HG03025 (cell line): Measurements from ENCODE around the gene MSI2.
"Not testable (repeated sequence)": the region's sequence is repeated elsewhere in the genome, so short reads cannot be mapped to it uniquely, and the experiment has no call there.

Source experiments
- ATAC-seq: cut with Tn5 transposase; IDR thresholded peaks from one replicate; pipeline ENCODE4 v1.9.1; 2021; ENCODE audit warnings: mild to moderate bottlenecking, moderate library complexity; ENCODE audit not compliant: unreplicated experiment, low FRiP score

Gene MSI2

DNA sequence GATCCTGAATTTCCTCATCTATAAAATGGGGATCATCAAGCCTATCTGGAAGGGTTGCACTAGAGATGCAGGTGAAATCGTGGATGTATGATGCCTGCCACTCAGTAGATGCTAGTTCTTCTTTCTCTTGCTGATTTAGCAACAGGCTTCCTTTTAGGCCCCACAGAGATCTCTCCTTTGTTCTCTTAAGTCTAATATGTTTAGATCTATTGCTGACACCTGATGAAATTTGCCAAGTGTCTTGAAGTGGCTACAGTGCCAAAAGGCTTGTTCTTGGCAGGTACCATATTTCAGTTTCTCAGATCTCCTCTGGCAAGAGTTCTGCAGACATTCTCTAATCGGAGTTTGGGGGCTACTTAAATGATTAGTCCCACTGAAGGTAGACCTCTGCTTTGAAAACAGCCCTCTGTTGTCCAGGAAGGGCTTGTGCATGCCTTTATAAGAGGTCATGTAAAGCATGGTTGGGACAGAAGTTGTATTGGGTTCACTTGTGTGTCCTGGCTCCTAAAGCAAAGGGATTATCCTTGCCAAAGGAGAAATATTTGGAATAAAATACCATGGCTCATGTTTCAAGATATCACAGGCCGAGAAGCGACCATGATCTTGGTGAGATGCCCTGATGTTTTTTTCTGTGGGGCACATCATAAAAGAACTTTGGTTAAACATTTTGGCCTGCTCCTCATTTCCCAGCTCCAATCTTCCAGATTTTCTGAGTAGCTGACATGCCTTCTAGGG is 234.0 kb downstream of the MSI2 start:
- no peak for ATAC-seq

DNA sequence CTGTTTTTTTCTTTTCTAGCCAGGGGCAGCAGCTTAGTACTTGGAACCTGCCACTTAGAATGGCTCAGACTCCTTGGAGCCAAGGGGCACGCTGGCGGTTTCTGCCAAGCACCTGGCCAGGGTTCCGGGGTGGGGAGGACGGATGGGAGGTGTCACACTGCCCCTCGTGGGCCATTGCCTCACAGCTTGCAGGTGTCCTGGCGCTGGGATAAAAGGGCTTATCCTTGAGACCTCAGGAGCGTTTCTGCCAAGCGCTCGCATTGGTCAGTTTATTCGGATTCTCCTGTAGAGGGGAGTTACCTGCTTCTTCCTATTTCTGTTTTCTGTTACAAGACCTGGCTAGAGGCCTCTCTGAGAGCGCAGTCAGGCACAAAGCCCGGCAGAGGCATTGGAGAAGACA is 234.6 kb downstream of the MSI2 start:
- no peak for ATAC-seq

DNA sequence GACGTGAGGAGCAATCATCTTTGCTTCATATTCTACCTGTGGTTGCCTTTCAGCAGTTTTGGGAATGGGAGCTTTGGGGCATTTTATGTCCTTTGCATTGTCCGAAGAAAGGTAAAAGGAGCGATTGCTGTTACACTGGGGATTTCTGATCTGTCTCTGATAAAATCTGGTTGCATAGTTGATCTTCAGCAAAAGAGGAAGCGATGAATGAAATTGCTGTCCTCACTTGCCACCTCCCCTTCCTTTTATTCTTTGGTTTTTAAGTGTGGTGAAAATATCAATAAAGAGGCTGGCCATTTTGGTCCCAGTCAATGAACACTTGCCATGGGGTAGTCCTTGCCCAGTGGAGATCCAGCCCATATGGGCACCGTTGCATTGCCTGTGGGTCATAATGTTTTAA is 236.8 kb downstream of the MSI2 start:
- ATAC-seq: no peak

DNA sequence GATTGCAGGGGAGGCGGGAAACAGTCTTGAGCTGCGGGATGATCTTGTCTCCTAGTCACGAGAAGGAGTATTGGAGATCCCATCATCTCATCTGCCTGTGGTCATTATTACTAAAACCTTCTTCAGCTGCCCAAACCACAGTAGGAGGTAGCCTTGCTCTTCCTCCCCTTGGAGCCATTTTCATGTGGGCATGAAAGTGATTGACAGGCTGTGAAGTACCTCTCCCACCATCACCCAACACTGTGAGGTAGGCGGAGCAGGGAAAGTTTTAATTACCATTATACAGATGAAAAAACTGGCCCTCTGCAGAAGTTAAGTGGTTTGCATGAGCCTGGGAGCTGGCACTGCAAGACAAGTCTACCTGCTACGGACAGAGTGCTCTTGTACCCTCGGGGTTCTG is 237.3 kb downstream of the MSI2 start:
- no peak for ATAC-seq

DNA sequence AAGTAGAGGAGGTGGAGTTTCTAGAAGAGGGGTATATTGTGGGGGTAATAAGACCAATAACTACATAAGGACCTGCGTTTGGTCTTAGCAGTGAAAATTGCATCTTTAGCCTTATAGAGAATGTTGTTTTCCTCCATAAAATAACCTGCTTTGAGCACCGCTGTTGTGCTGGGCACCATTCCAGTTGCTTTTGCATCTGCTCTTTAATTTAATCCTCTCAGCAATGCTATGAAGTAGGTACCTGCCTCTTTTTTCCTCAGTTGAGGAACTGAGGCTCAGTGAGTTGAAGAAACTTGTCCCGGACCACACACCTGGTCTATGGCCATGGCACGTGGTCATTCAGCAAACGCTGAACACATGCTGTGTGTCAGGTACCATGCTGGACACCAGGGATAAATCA is 238.1 kb downstream of the MSI2 start:
- ATAC-seq: no peak

DNA sequence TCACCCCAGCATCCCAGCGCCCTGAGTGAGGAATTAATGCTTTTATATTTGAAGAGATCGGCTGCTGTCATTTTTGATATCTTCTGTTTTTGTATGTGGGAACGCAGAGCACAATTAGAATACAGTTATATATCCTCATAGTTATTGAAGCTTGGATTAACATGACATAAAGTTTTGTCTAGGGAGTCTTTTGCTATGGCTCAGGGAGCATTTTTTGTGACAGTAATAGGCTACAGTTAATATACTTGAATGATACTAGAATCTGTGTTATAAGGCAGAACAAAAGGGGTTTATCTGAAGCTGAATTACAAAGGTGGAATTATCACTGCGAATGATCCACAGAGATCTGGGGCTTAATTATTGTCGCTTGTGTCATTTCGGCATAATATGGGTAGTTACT is 239.4 kb downstream of the MSI2 start:
- ATAC-seq: no peak

DNA sequence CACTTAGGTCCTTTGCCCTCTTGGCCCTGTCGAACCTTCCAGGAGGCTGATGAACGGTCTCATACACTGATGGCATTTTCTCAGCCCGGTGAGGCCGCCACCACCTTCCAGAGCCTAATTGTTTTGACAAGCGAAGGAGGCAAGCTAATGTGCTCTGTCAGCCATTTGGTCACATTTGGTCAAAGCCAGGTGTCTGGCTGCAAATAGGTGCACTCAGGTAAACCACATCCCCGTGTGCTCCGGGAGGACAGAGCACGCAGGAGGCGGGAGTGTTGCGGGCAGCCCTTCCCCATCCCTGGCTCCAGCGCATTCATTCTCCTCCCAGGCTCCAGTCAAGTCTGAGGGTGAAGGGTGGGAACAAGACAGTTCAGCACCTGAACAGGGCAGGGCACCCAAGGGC is 240.1 kb downstream of the MSI2 start:
- ATAC-seq: no peak

DNA sequence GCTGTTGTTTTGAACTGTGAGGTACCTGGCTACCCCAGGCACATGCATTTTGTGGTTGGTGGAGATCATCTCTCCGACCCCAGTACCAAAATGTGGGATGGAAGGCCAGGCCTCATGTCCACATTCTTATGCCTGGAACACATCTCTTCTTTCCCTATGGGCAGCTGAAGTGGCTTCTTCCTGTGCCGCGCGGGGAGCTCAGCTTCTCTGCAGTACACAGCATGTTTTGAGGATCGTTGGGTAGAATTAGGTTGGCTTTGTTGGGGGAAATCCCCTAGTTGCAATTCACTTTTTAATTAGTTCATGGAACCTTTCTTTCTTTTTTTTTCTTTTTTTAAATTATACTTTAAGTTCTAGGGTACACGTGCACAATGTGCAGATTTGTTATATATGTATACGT is 242.1 kb downstream of the MSI2 start:
- ATAC-seq: no peak

DNA sequence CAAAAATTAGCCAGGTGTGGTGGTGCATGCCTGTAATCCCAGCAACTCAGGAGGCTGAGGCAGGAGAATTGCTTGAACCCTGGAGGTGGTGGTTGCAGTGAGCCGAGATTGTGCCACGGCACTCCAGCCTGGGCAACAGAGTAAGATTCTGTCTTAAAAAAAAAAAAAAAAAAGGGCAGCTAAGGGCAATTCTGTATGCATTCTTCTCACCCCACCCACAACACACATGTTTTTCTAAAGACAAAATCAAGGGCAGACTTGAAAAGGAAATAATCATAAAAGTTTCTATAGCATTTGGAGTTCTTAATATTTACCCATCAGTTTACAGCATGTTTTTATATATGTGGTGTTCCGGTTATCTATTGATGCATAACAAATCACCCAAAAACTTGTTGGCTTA is 242.9 kb downstream of the MSI2 start:
- ATAC-seq: not testable (repeated sequence)

DNA sequence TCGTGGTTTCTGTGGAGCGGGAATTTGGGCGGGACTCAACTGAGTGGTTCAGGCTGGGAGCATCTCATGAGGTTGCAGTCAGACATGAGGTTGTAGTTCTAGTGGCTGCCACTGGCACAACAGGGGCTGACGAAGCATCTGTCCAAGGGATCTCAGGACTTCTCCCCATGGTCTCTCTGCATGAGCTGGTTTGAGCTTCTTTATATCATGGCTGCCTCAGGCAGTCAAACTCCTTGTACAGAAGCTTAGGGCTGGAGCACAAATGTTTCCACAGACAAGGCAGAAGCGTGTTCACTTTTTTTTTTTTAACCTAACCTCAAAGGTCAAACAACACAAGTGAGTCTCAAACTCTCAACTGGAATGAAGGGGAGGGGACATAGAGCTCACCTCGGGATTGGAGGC is 243.3 kb downstream of the MSI2 start:
- ATAC-seq: no peak

DNA sequence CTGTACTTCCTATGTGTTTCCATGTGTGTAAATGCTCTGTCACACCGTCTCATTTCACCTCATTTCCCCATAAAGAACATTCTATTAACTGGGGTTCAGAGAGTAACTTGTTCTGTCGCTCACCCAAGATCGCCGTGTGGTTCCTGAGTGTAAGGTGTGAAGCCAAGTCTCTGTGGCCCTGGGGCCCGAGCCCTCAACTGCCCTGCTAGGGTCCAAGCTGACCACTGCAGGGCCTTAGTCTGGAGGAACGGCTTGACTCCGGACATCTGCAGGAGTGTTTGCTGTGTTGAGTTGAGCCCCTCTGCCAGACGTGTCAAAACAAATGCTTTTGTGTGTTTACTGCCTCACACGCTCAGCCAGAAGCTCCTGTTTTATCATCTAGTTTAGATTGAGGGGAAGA is 244.7 kb downstream of the MSI2 start:
- no peak for ATAC-seq

DNA sequence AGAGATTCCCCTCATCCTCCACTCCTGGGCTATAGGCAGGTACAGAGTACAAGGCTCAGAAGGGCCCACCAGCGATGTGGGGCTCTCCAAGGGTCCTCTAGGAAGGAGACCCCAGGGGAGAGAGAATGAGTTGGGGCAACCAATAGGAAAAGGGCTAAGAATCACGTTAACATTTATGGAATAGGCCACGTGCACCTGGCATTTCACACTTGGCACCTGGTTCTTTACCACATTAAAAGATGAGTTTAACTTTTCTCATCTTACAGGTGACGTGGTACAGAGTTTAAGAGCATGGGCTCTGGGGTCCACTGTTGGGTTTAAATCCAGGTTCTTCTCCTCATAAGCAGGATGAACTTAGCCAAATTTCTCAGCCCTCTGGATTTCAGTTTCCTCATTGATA is 245.7 kb downstream of the MSI2 start:
- no peak for ATAC-seq

DNA sequence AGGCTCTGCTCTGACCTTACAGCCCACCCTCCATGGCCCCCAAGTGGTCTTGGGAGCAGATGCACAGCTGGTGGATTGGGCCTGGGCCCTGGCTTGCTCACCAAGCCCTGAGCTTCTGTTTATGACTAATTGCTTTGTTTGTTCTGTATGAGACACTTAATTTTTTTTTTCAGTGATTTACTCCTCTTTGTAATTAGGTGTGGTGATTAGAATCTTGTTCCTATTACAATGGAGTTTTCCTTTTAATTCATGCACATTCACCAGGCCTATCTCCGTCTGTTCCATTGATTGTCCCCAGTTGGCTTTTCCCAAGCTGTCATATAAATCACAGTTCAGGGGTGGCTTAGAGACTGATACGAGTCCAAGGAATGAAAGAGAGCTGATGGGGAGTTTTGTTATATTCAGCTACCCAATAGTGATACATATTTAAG is 246.5 kb downstream of the MSI2 start:
- no peak for ATAC-seq

DNA sequence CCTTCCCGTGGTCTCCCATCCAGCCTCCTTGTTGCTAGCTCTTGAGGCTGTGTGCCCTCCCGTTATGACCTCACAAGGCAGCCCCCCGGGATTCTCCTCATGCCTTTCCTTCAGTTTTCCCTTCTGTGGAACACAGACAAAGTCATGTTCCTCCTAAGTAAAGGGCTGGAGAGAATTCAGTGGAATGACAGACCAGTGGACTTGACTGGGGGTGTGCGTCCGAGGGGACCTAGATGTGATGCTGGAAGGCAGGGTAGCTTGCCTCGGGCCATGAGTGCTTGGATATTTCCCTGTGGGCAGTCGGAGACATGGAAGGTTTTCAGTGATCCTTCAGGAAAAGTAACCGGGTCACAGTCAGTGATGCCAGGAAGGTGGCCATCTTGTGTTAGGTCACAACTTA is 247.9 kb downstream of the MSI2 start:
- no peak for ATAC-seq

DNA sequence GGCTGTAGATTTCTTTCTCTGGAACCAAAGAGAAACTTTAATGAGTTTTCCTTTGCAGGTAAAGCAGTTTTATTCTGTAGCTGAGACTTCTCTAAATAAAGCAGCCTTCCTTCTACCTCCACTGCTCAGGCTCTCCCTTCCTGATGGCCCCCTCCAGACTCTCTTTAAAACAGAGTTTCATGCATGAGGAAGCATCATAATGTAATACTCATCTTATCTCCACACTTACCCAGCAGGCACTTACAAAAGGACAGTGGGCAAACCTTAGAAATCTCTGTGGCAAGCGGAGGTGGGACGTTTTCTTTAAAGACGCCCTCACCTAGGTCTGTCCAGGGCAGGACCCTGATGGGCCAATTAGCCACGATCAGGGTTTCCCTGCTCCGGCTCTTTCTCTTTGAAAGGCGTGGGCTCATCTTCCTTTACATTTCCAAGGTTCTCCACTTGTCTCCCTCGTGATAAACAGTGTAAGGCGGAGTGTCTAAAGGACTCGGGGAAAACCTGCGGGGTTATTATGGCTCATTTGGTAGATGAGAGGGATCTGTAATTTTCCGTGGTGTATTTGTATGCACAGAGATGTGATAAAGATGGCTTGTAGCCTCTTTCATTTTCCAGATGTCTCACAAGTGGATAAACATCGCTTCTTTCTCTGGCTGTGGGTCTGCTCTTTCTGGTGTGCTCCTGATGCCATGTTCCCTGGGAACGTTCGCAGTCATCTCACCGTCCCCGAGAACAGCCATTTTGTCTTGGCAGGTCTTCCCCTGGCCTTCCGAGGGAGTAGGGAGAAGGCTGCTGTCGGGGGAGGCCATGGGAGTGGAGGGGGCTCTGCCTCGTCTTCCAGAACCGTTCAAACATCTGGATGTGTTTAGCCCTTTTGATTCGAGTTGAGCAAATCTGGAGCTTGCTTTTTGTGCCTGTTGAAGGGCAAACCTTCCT is 249.8 kb downstream of the MSI2 start:
- ATAC-seq: no peak

DNA sequence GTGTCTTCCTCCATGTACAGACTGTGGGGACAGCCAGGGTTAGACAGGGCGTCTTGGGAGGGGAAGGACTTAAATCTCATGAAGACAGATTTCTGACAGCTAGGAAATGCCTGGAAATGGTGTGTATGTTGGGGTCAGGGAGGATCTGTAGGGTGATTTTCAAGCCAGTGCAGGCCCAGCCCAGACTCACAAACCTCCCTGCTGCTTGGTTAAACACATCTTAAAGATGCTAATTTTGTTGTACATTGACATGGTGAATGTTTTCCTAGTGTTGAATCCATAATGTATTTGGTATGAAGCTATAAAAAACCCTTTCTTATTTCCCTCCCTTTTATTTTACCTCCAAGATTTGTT is 250.4 kb downstream of the MSI2 start:
- ATAC-seq: no peak

DNA sequence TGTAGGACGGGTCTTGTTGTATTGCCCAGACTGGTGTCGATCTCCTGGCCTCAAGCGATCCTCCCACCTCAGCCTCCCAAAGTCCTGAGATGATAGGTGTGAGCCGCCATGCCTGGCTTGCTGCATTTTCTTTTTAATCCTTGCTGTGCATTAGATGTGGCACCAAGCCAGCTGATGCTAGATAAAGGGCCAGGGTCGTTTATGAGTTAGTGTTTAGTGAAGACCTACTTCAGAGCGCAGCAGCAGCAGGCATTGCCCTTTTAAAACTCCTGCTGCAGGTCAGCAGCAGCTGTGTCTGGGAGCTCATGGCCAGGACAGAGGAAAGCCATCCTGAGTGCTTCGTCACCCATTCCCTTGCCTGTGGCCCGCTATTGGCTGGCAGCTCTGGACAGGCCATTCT is 251.5 kb downstream of the MSI2 start:
- ATAC-seq: no peak

DNA sequence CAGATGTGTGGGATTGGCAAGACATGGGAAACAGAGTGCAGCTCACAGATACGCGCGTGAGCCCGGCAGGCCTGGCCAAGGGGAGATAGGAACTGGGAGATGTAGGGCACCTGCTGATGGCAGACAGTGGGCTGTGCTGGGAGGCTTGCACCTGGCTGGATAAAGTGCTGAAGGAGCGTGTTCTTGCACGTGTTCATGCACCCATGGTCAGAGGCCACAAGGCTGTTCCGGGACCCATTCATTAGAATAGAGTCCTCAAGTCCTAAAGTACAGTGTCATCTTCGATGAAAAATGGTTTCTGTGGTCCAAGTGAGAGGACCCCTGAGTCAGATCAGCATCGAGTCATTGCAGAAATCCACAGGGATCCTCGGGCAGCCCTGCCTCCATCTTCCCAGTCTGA is 252.3 kb downstream of the MSI2 start:
- ATAC-seq: no peak

DNA sequence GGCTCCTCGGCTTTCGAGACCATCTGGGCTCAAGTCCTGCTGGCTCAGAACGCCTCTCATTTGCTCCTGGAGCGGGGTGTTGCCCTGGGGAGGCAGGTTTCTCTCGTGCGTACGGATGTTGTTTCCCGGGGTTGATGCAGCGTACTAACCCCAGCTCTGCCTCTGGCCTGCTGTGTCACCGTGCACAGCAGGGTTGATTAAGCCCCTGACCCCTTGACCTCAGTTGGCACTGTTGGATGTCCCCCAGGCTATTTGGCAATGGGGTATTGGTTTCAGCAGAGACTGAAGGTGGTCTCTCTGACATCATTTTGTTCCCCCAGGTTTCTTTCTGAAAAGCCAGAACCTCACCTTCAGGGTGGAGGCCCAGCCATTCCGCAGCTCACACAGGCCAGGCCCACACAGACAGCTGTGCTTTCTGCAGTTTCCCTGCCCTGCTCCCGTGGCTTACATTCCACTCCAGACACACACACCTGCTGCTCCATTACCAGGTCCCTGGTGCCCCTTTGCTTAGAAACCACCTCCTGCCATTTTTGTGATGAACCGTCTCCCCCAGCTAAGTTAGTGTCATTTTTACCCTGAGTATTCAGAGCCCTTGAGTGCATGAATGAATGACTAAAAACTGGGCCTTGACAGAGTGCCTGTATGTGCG is 255.3 kb downstream of the MSI2 start:
- ATAC-seq: no peak

DNA sequence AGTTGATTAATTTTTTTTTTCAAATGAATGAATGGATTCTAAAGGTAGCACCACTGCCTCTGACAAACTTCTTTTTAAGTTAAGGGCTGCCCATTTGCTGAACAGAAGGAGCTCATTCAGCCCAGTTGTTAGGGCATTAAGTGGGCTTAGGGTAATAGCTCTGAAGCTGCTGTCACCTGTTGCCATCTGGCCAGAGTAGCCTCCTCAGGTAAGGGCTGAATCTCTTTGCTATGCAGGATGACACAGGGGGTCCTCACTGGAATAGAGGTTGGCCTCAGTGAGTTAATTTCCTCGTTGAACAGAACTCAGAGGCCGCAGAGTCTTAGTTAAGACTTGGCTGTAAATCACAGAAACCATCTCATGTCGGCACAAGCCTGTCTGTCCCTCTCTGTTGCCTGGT is 255.9 kb downstream of the MSI2 start:
- no peak for ATAC-seq

DNA sequence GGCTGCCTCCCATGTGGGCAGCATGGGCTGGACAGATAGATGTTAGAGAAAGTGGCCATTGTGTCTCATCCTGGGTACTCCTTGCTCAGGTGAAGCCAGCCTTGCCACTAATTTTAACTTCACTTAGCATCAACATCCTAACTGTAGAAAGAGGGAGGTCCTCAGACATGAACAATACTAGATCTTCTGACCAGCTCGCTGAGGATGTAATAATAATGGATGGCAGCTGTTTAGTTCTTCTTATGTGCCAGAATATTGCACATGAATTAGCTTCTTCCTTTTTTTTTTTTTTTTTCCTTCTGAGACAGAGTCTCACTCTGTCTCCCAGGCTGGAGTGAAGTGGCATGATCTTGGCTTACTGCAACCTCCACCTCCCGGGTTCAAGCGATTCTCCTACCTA is 256.4 kb downstream of the MSI2 start:
- ATAC-seq: no peak

DNA sequence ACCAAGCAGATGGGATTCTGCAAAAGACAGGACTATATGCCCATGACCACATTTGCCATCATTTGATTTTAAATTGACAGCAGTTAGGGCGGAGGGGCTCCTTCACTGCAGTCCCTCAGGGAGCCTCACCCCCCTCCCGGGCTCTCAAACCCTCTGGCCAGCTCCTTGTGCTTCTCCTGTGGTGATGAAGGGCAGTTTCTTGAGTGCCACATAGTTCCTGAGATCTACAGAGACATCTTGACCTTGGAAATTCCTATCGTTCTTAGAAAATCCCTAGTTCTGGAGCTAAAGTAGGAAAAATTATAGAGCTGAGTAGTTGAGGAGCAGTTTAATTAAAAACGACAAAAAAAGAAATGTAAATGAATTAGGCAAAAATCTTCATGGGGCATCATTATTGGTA is 257.2 kb downstream of the MSI2 start:
- ATAC-seq: no peak
